Measurements from ENCODE around the gene RIPK4. TPM values are rescaled to one million over a fixed set of nuclear protein-coding genes. Genes with fewer than 3 reads are reported as not detected.

RIPK4 gene
- polyA plus RNA-seq, 1 donor (not counting 4 experiments of a cell fraction or from before 2014, with no cell fraction given): 18.4 TPM

GRCh38 chr21:41761934-41762635 lies 4.8 kb downstream of the RIPK4 start:
- Histone ChIP-seq H2AFZ (ENCODE audit: control insufficient read depth, low read length) (no peak overlapping the region), H3K27me3 (ENCODE audit: control insufficient read depth, extremely low read depth, insufficient read depth, low read length) (no peaks in the 10 kb centered on the region), H3K27ac (ENCODE audit: control insufficient read depth, insufficient read depth, low read length) (peak overlapping the region; percentile 80), H3K4me1 (ENCODE audit: control insufficient read depth, extremely low read depth, insufficient read depth, low read length) (peaks cover 69% of the 10 kb centered on the region), H3K9me1 (ENCODE audit: control insufficient read depth, extremely low read depth, insufficient read depth, low read length) (peaks cover 29% of the 10 kb centered on the region), H3K4me2 (ENCODE audit: control insufficient read depth, extremely low read depth, insufficient read depth, low read depth, low read length) (peak overlapping the region; percentile 95), H3K9me3 (ENCODE audit: control insufficient read depth, low read depth, low read length) (no peaks in the 10 kb centered on the region), H3K36me3 (ENCODE audit: control insufficient read depth in 2 of 2, extremely low read depth in 1 of 2, insufficient read depth in 2 of 2, low read length in 2 of 2) (peaks cover 4 to 6% of the 10 kb centered on the region in 2 experiments), H4K20me1 (ENCODE audit: control insufficient read depth, extremely low read depth, insufficient read depth, low read length) (peaks cover 81% of the 10 kb centered on the region), H3K4me3 (ENCODE audit: control insufficient read depth in 2 of 3, extremely low read depth in 1 of 3, insufficient read depth in 2 of 3, low read depth in 1 of 3, low read length in 3 of 3) (peak overlapping the region; percentile 26 to 79 (median 52)), H3K9ac (ENCODE audit: control insufficient read depth, extremely low read depth, insufficient read depth, low read length) (peak overlapping the region; percentile 97), H3K79me2 (ENCODE audit: control insufficient read depth, insufficient read depth, low read length) (peaks cover 95% of the 10 kb centered on the region)
- FAIRE-seq (no peak), DNase-seq (ENCODE audit: low read depth, low spot score) (no peak)
- dilution Hi-C loops (cut with MboI; ENCODE audit: extremely low pct_ligation_motif_present, low sequenced_read_pairs): no loop called here
- TF ChIP-seq EZH2 (IDR thresholded peaks at IDR 0.05; ENCODE audit: low read length): no peak
- TF ChIP-seq, protein P1, sequence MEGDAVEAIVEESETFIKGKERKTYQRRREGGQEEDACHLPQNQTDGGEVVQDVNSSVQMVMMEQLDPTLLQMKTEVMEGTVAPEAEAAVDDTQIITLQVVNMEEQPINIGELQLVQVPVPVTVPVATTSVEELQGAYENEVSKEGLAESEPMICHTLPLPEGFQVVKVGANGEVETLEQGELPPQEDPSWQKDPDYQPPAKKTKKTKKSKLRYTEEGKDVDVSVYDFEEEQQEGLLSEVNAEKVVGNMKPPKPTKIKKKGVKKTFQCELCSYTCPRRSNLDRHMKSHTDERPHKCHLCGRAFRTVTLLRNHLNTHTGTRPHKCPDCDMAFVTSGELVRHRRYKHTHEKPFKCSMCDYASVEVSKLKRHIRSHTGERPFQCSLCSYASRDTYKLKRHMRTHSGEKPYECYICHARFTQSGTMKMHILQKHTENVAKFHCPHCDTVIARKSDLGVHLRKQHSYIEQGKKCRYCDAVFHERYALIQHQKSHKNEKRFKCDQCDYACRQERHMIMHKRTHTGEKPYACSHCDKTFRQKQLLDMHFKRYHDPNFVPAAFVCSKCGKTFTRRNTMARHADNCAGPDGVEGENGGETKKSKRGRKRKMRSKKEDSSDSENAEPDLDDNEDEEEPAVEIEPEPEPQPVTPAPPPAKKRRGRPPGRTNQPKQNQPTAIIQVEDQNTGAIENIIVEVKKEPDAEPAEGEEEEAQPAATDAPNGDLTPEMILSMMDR (optimal IDR thresholded peaks at IDR 0.05 in 1 of 3, IDR thresholded peaks at IDR 0.05 in 1 of 3, conservative IDR thresholded peaks at IDR 0.05 in 1 of 3; ENCODE audit: extremely low read depth in 1 of 3, insufficient read depth in 2 of 3, low read length in 3 of 3): no peak

GRCh38 chr21:41761211-41761933 lies 5.5 kb downstream of the RIPK4 start:
- peak overlapping the region; percentile 95 for H3K4me2 ChIP-seq (ENCODE audit: control insufficient read depth, extremely low read depth, insufficient read depth, low read depth, low read length)
- H3K9ac ChIP-seq (ENCODE audit: control insufficient read depth, extremely low read depth, insufficient read depth, low read length): peak overlapping the region; percentile 97
- H3K4me1 ChIP-seq (ENCODE audit: control insufficient read depth, extremely low read depth, insufficient read depth, low read length): peaks cover 68% of the 10 kb centered on the region
- TF ChIP-seq EZH2 (IDR thresholded peaks at IDR 0.05; ENCODE audit: low read length): no peak
- TF ChIP-seq, protein P1 (optimal IDR thresholded peaks at IDR 0.05 in 1 of 3, IDR thresholded peaks at IDR 0.05 in 1 of 3, conservative IDR thresholded peaks at IDR 0.05 in 1 of 3; ENCODE audit: extremely low read depth in 1 of 3, insufficient read depth in 2 of 3, low read length in 3 of 3): no peak
- no peak overlapping the region for H2AFZ ChIP-seq (ENCODE audit: control insufficient read depth, low read length)
- H3K9me3 ChIP-seq (ENCODE audit: control insufficient read depth, low read depth, low read length): no peaks in the 10 kb centered on the region
- dilution Hi-C loops (cut with MboI; ENCODE audit: extremely low pct_ligation_motif_present, low sequenced_read_pairs): no loop called here
- peaks cover 11 to 12% of the 10 kb centered on the region in 2 experiments for H3K36me3 ChIP-seq (ENCODE audit: control insufficient read depth in 2 of 2, extremely low read depth in 1 of 2, insufficient read depth in 2 of 2, low read length in 2 of 2)
- DNase-seq (ENCODE audit: low read depth, low spot score): no peak
- H3K27ac ChIP-seq (ENCODE audit: control insufficient read depth, insufficient read depth, low read length): peak overlapping the region; percentile 80
- H3K79me2 ChIP-seq (ENCODE audit: control insufficient read depth, insufficient read depth, low read length): peaks cover 97% of the 10 kb centered on the region
- H3K4me3 ChIP-seq (ENCODE audit: control insufficient read depth in 2 of 3, extremely low read depth in 1 of 3, insufficient read depth in 2 of 3, low read depth in 1 of 3, low read length in 3 of 3): peak overlapping the region; percentile 26 to 79 (median 52)
- peak; percentile 65 for FAIRE-seq
- peaks cover 29% of the 10 kb centered on the region for H3K9me1 ChIP-seq (ENCODE audit: control insufficient read depth, extremely low read depth, insufficient read depth, low read length)
- H4K20me1 ChIP-seq (ENCODE audit: control insufficient read depth, extremely low read depth, insufficient read depth, low read length): peaks cover 88% of the 10 kb centered on the region
- H3K27me3 ChIP-seq (ENCODE audit: control insufficient read depth, extremely low read depth, insufficient read depth, low read length): no peaks in the 10 kb centered on the region
